ENCODE data around the gene HACD2. TPM values are rescaled to one million over a fixed set of nuclear protein-coding genes. Genes with fewer than 3 reads are reported as not detected.

Gene HACD2
- total RNA-seq, 3 donors from 2014 or later (not counting 1 experiment from before 2014, with no cell fraction given): 16.1 to 34.1 (median 24.6) TPM

DNA sequence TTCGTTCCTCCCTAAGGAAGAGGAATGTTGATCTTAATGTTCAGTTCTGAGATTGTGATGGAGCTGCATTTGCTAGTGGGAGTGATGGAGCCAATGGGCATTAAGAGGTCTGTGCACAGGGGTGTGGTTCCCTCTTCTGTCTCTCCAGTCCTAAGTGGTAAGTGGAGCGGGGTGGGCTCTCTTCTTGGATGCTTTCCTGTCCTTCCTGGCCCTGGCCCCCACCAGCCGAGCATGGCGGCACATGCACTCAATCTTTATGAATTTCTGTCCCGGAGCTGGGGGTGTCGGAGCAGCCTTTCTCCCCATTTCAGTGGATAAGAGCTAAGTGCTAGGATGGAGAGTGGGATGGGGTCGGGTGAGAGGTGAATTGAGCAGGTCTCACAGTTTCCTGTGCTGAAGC, 98.4 kb downstream of the HACD2 start:
- Mint-ChIP-seq H3K27ac (no peak overlapping the region), H3K27me3 (ENCODE audit: low read depth in 2 of 2) (peaks cover 0 to 5% of the 10 kb centered on the region in 2 donors), H3K4me1 (peaks cover 4 to 11% of the 10 kb centered on the region in 2 donors), H3K4me3 (no peak overlapping the region), H3K9me3 (no peaks in the 10 kb centered on the region), H3K36me3 (no peaks in the 10 kb centered on the region)
- Histone ChIP-seq H3K4me3 (ENCODE audit: low read length) (no peak overlapping the region), H3K27me3 (ENCODE audit: control insufficient read depth, insufficient read depth, low read length) (no peaks in the 10 kb centered on the region), H3K27ac (ENCODE audit: low read length) (no peak overlapping the region), H3K36me3 (ENCODE audit: control insufficient read depth, insufficient read depth, low read length) (no peaks in the 10 kb centered on the region), H3K4me1 (ENCODE audit: control insufficient read depth, insufficient read depth, low read length) (no peaks in the 10 kb centered on the region), H3K9me3 (ENCODE audit: control insufficient read depth, insufficient read depth, low read length) (no peaks in the 10 kb centered on the region)
- 90% methylated on average over 6 of the region's 7 CpGs for WGBS (ENCODE audit: insufficient coverage)
- TF ChIP-seq, protein P1, sequence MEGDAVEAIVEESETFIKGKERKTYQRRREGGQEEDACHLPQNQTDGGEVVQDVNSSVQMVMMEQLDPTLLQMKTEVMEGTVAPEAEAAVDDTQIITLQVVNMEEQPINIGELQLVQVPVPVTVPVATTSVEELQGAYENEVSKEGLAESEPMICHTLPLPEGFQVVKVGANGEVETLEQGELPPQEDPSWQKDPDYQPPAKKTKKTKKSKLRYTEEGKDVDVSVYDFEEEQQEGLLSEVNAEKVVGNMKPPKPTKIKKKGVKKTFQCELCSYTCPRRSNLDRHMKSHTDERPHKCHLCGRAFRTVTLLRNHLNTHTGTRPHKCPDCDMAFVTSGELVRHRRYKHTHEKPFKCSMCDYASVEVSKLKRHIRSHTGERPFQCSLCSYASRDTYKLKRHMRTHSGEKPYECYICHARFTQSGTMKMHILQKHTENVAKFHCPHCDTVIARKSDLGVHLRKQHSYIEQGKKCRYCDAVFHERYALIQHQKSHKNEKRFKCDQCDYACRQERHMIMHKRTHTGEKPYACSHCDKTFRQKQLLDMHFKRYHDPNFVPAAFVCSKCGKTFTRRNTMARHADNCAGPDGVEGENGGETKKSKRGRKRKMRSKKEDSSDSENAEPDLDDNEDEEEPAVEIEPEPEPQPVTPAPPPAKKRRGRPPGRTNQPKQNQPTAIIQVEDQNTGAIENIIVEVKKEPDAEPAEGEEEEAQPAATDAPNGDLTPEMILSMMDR (IDR thresholded peaks at IDR 0.05): no peak
- DNase-seq (no peak), ATAC-seq (no peak)
- intact Hi-C loops (cut with micrococcal nuclease): loop anchor here (5.0 kb wide), 2 partner anchors 159 to 1939 kb away; partner anchors contain the start of gene POLQ

GRCh38 chr3:123485551-123485950, 99.3 kb downstream of the HACD2 start:
- H3K9me3 Mint-ChIP-seq: no peaks in the 10 kb centered on the region
- peaks cover 0 to 5% of the 10 kb centered on the region in 2 donors for H3K27me3 Mint-ChIP-seq (ENCODE audit: low read depth in 2 of 2)
- peaks cover 4 to 13% of the 10 kb centered on the region in 2 donors for H3K4me1 Mint-ChIP-seq
- H3K9me3 ChIP-seq (ENCODE audit: control insufficient read depth, insufficient read depth, low read length): no peaks in the 10 kb centered on the region
- no peak overlapping the region for H3K27ac ChIP-seq (ENCODE audit: low read length)
- DNase-seq (no peak), ATAC-seq (no peak)
- 88% methylated on average over 4 of the region's 4 CpGs for WGBS (ENCODE audit: insufficient coverage)
- no peaks in the 10 kb centered on the region for H3K36me3 ChIP-seq (ENCODE audit: control insufficient read depth, insufficient read depth, low read length)
- H3K27me3 ChIP-seq (ENCODE audit: control insufficient read depth, insufficient read depth, low read length): no peaks in the 10 kb centered on the region
- no peak overlapping the region for H3K4me3 Mint-ChIP-seq
- no peak overlapping the region for H3K4me3 ChIP-seq (ENCODE audit: low read length)
- TF ChIP-seq, protein P1 (IDR thresholded peaks at IDR 0.05): no peak
- intact Hi-C loops (cut with micrococcal nuclease): loop anchor here (5.0 kb wide), 2 partner anchors 158 to 1938 kb away; partner anchors contain the start of gene POLQ
- no peak overlapping the region for H3K27ac Mint-ChIP-seq
- H3K36me3 Mint-ChIP-seq: no peaks in the 10 kb centered on the region
- peaks cover 3% of the 10 kb centered on the region for H3K4me1 ChIP-seq (ENCODE audit: control insufficient read depth, insufficient read depth, low read length)

DNA sequence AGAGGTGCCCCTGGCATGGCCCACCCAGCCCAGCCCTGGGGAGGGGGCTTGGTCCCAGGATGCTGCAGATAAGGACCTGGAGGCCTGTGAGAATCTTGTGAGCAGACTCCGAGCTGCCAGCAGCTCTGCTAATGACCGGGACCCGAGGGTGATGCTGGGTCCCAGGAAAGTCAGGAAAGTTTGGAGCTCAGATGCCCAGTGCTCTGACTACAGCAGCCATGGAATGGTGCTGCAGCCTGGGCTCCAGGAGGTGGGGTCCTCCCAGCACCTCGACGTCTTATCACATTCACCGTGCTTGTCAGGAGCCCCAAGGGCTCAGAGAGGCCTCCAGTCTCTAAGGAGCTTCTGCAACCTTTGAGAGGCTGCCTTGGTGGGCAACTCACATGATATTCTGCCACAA, 101.7 kb downstream of the HACD2 start:
- intact Hi-C loops (cut with micrococcal nuclease): no loop called here

More for the DNA sequence above, 101.7 kb downstream of the HACD2 start:
- no peak overlapping the region for H3K4me3 Mint-ChIP-seq
- Histone ChIP-seq H3K4me1 (ENCODE audit: control insufficient read depth, insufficient read depth, low read length) (peaks cover 6% of the 10 kb centered on the region), H3K36me3 (ENCODE audit: control insufficient read depth, insufficient read depth, low read length) (no peaks in the 10 kb centered on the region), H3K27me3 (ENCODE audit: control insufficient read depth, insufficient read depth, low read length) (no peaks in the 10 kb centered on the region), H3K4me3 (ENCODE audit: low read length) (no peak overlapping the region), H3K9me3 (ENCODE audit: control insufficient read depth, insufficient read depth, low read length) (no peaks in the 10 kb centered on the region), H3K27ac (ENCODE audit: low read length) (no peak overlapping the region)
- ATAC-seq (no peak), DNase-seq (no peak)
- no peaks in the 10 kb centered on the region for H3K9me3 Mint-ChIP-seq
- WGBS (ENCODE audit: insufficient coverage): 92% methylated on average over 6 of the region's 6 CpGs
- H3K36me3 Mint-ChIP-seq: no peaks in the 10 kb centered on the region
- peaks cover 7% of the 10 kb centered on the region in 2 donors for H3K27me3 Mint-ChIP-seq (ENCODE audit: low read depth in 2 of 2)
- no peak overlapping the region for H3K27ac Mint-ChIP-seq
- H3K4me1 Mint-ChIP-seq: peaks cover 5 to 13% of the 10 kb centered on the region in 2 donors
- TF ChIP-seq, protein P1 (IDR thresholded peaks at IDR 0.05): no peak

Data from natural killer cell (primary cell).